Cardiac septum (tissue), 1 donor: ENCODE data around the gene SHANK3. TPM values are rescaled to one million over a fixed set of nuclear protein-coding genes. Genes with fewer than 3 reads are reported as not detected.
A peak's percentile ranks its signal among the peaks of the same experiment; 100 is the strongest.

ENCODE experiments used
- DNase-seq: peaks from one replicate; pipeline ENCODE4 v3.0.0-alpha.2; 2020; ENCODE audit warnings: low spot score
- intact Hi-C: fragments of 100-400 bp; cut with DNase I; formaldehyde crosslinking; loops from one replicate; pipeline ENCODE4 v1.14.0; 2022
- total RNA-seq: library from RNA; stranded (reverse); fragmentation: NEBNext Ultra II Directional; extraction: Animal tissue kit (Norgen Biotek cat#: 25700); gene quantifications from one replicate; pipeline ENCODE4 v1.2.1, GENCODE V29; 2021
- donor health status: DM: no; HTN: no; CAD: no.

Gene SHANK3
- total RNA-seq, 1 donor from 2014 or later: 25.9 TPM

- intact Hi-C loops: no loop called here
These were observed 3.6 kb downstream of the SHANK3 start for GRCh38 chr22:50676180-50676636.

GRCh38 chr22:50676661-50677492, 4.3 kb downstream of the SHANK3 start:
- DNase-seq: peak; percentile 38
- intact Hi-C loops: no loop called here

More at GRCh38 chr22:50676180-50676636, 3.6 kb downstream of the SHANK3 start:
- DNase-seq: peak; percentile 29

- intact Hi-C loops: no loop called here
- DNase-seq: peak; percentile 66
These were observed 5.0 kb downstream of the SHANK3 start for GRCh38 chr22:50677493-50678217.

- DNase-seq: peak; percentile 69
- intact Hi-C loops: no loop called here
These were observed 5.6 kb downstream of the SHANK3 start for GRCh38 chr22:50678218-50678650.

GRCh38 chr22:50678651-50679521, 6.3 kb downstream of the SHANK3 start:
- peak; percentile 68 for DNase-seq
- intact Hi-C loops: no loop called here

- DNase-seq: peak; percentile 60
- intact Hi-C loops: no loop called here
These were observed 10.7 kb downstream of the SHANK3 start for GRCh38 chr22:50683086-50683993.

GRCh38 chr22:50683994-50684371, 11.4 kb downstream of the SHANK3 start:
- intact Hi-C loops: no loop called here
- DNase-seq: peak; percentile 65

- intact Hi-C loops: no loop called here
- DNase-seq: peak; percentile 70
These were observed 11.9 kb downstream of the SHANK3 start for GRCh38 chr22:50684501-50684900.

GRCh38 chr22:50684986-50685385, 12.4 kb downstream of the SHANK3 start:
- intact Hi-C loops: no loop called here
- peak; percentile 39 for DNase-seq

GRCh38 chr22:50686794-50687193, 14.2 kb downstream of the SHANK3 start:
- DNase-seq: peak; percentile 63
- intact Hi-C loops: no loop called here

GRCh38 chr22:50687829-50688228, 15.2 kb downstream of the SHANK3 start:
- intact Hi-C loops: no loop called here
- DNase-seq: no peak

GRCh38 chr22:50688448-50688847, 15.8 kb downstream of the SHANK3 start:
- intact Hi-C loops: no loop called here
- peak; percentile 35 for DNase-seq

- no peak for DNase-seq
- intact Hi-C loops: no loop called here
These were observed 18.9 kb downstream of the SHANK3 start for GRCh38 chr22:50691521-50691920.

- DNase-seq: no peak
- intact Hi-C loops: no loop called here
These were observed 20.8 kb downstream of the SHANK3 start for GRCh38 chr22:50693462-50693861.

GRCh38 chr22:50694099-50694605, 21.5 kb downstream of the SHANK3 start:
- intact Hi-C loops: no loop called here
- DNase-seq: no peak

GRCh38 chr22:50694766-50695420, 22.3 kb downstream of the SHANK3 start:
- peak; percentile 59 for DNase-seq
- intact Hi-C loops: no loop called here

- intact Hi-C loops: no loop called here
These were observed 23.0 kb downstream of the SHANK3 start for GRCh38 chr22:50695421-50696250.

More at GRCh38 chr22:50695421-50696250, 23.0 kb downstream of the SHANK3 start:
- peak; percentile 57 for DNase-seq
